Left forelimb (tissue), 1 donor: ENCODE data around the gene HIVEP1.

Source experiments
- DNase-seq: peaks from one replicate; pipeline ENCODE4 v3.0.0-alpha.2; 2018; ENCODE audit warnings: low spot score

The HIVEP1 gene

DNA sequence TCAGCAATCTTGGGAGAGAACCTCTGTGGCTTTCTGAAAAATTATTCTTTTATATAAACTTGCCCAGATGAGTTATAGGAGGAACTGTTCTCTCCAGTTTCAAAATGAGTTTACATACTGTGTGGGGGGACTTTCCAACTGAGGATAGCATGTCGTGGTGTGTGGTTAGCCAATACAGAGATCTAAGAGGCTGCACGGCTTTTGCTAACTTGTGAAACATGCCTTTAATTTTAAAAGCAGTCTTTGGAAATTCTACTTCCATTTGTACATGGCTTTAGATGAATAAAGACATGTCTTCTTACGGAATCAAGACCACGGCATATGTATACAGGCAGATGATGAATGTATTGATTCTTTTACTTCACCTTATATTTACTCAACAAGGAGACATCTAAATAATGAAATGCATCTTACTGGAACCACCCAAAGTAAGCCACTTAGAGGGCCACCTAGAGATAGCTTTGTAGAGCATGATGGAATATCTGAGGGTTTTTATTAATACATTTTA lies 39.8 kb downstream of the HIVEP1 start:
- no peak for DNase-seq

- no peak for DNase-seq
Observed at GRCh38 chr6:12058172-12058961, 46.3 kb downstream of the HIVEP1 start.

- DNase-seq, result no peak
Observed at GRCh38 chr6:12060780-12061609, 48.9 kb downstream of the HIVEP1 start.

GRCh38 chr6:12062605-12063004 lies 50.5 kb downstream of the HIVEP1 start:
- no peak for DNase-seq

DNA sequence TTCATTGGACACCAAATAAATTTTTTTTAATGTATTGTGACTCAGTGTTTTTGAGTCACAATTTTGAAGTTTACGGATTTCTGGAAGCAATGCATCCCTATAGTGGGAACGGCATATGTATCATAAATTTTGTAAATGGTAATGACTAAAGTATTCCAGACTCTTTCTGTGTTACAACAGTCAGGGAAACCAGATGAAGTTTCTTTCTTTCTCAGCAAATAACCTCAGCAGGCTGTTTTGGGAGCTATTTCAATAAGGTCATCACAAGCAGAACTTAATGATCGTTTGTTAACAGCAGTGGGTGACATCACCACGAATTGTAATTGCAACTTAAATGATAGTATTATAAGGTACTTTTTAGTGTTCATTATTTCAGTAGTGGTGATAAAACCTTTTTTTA lies 52.0 kb downstream of the HIVEP1 start:
- no peak for DNase-seq

DNA sequence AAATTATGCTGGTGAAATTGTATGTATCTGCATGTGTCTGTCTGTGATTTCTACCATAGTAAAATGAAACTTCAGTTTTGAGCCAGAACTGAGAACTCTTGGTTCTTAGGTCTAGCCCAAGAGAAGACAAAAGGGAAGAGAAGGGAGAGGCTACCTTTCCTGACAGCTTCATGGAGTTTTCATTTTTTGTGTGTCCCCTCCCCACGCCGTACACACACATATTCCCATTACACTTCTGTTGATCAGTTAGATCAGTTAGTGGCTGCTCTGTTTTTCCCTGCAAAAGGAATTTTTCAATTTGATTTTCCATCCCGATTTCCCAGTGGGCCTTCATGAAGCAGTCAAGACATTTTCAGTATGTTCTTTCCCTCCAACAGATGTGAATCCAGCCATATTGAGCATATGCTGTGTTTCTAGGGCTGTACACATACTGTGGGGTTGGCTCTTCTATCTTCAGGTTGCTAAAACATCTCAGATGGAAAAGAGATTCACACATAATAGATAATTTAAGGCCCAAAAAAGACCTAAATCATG lies 52.5 kb downstream of the HIVEP1 start:
- DNase-seq, result no peak

GRCh38 chr6:12065321-12066140 lies 53.4 kb downstream of the HIVEP1 start:
- no peak for DNase-seq

- no peak for DNase-seq
Observed at GRCh38 chr6:12066297-12066696, 54.2 kb downstream of the HIVEP1 start.

- no peak for DNase-seq
Observed at GRCh38 chr6:12068899-12069557, 56.9 kb downstream of the HIVEP1 start.

GRCh38 chr6:12069891-12070529 lies 57.9 kb downstream of the HIVEP1 start:
- no peak for DNase-seq

DNA sequence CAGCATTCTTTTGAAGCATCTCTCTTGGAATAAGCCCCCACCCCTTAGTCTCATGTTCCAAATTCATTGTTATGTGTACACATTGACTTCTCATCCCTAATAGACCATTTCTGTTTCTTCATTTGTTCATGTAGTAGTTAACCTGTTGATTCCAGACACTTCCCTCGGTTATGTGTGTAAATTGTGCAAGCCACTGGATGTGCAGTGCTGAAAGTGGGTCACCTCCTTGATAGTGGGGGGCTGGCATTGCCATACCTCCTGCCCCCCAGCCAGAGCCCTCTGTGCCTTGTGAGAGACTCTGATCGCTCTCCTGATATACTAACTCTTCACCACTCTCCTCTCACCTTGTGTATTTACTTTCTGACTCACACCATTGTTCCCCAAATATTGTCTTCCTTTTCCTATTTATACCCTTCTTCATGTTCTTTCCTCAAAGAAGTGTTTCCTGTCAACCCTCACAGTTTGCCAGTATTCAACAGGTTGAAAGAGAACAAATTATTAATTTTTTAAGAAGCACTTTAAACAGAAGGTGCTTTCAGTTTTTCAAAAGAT lies 59.0 kb downstream of the HIVEP1 start:
- no peak for DNase-seq

GRCh38 chr6:12075067-12075563 lies 63.0 kb downstream of the HIVEP1 start:
- DNase-seq, result no peak

- DNase-seq, result no peak
Observed at GRCh38 chr6:12077021-12077710, 65.1 kb downstream of the HIVEP1 start.

DNA sequence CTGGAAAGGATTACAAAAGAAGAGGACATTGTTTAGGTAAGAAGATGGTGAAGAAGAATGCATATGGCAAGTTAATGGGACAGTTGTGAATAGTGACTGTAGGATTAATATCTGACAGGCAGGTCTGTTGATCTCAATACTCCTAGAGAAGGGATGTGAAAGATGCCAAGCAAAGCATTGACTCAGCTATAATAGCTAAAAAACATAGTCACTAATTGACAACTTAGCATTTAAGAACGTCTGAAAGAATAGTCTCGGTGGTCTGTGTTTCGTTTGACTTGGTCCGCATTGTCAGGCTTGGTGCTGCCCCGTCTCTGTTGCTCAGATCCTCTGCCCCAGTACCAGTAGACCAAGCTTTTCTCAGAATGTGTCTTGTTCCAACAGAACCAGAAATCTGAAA lies 65.9 kb downstream of the HIVEP1 start:
- no peak for DNase-seq

GRCh38 chr6:12081771-12082170 lies 69.7 kb downstream of the HIVEP1 start:
- DNase-seq, result no peak

- DNase-seq, result no peak
Observed at GRCh38 chr6:12082368-12082767, 70.3 kb downstream of the HIVEP1 start.

DNA sequence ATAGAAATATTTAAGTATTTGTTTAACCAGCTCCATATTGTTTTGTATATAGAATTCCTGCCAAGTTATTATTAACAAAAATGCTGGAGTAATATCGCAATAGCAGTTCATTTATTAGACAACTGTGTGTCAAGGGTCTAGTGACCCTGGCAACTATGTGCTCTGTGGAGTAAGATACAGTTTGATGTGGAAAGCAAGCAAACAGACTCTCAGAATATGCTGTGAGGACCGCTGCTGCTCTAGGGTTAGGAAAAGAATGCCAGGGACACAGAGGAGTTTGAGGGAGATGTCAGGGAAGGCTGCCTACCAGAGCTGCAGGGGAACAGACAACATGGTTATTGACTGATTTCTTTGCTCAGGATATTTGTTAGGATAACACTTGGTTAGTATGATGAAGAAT lies 71.2 kb downstream of the HIVEP1 start:
- no peak for DNase-seq

GRCh38 chr6:12083763-12084162 lies 71.7 kb downstream of the HIVEP1 start:
- no peak for DNase-seq

DNA sequence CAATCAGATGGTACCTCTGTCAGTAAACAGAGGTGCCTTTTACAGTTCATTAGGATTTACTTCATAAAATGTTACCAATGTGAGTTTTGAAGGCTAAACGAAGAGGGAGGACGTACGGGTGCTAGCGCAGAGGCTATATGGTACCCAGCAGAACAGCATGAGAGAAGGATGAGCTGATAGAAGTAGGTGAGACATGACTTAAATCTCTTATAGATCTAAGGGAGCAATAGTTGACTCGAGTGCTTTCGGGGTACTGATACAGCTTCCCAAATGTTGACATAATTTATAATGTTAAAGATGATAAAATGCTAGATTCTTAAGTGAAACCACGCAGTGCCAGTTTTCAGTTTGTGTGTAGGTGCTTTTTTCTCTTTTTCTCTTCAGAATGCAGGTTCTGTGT lies 72.6 kb downstream of the HIVEP1 start:
- no peak for DNase-seq

DNA sequence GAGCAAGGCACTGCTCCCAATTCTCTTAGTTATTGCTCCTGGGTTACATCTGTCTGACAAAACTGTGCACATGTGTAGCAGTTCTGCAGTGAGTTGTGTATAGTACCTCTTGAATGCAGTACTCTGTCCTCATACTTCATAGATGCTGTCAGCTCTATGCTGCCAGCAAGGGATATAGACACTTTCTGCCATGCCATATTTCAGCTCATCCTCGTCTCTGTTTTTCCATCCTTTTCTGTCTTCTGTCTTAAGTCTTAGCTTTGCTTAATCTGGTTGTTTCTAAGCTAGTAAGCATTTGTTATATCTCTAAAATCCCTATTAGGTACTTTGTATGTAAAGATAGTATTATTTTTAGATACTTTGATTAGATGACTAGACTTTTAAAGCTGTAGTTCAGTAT lies 76.4 kb downstream of the HIVEP1 start:
- no peak for DNase-seq
